Body of pancreas (tissue), 4 donors: ENCODE measurements around the gene DDT.

Source experiments
- POLR2A ChIP-seq, 3 donors: fragments of 450-650 bp; IDR thresholded peaks; one replicate each; pipeline ENCODE4 v1.6.1; 2016; ENCODE audit warnings: antibody characterized with exemption in 3 of 3, mild to moderate bottlenecking in 2 of 3
- TF ChIP-seq, protein P1 (sequence below), 7 experiments: fragments of 450-650 bp in 4 of 7; fragments of 200-600 bp in 3 of 7; sonication (generic) in 3 of 7; IDR thresholded peaks; one replicate each; pipeline ENCODE4 v1.5.1; 2016 to 2019; ENCODE audit warnings: antibody characterized with exemption in 7 of 7

DNA sequence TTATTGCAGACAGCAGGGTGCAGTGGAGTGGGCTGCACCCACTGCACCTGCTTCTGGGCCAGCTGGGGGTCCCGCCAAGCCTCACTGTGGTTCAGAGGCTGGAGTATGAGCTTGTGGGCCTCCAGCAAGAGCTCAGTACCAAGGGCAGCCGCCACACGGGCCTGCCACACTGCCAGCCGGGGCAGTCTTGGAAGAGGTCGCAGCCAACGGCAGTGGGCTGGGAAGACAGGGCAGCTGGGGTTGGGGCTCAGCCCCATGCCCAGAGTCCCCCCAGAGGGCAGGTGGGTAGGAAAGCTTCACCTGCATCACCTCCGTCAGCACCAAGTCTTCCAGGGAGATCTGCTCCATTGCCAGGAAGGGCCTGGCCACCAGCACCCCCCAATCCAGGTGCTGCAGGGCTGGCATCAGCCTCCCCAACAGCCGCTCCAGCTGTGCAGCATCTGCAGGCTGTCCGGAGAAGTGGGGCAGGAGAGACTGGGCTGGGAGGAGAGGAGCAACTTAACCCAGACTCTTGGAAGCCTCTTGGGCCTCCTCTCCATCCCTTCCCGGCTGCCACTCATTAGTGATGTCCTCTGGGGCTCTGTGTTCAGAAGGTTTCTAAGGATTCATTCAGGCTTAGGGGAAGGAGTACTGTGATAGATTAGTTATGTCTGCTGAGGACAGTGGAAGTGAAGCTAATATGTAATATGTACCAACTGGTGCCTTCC, 32.1 kb upstream of the DDT start:
- TF ChIP-seq, protein P1, sequence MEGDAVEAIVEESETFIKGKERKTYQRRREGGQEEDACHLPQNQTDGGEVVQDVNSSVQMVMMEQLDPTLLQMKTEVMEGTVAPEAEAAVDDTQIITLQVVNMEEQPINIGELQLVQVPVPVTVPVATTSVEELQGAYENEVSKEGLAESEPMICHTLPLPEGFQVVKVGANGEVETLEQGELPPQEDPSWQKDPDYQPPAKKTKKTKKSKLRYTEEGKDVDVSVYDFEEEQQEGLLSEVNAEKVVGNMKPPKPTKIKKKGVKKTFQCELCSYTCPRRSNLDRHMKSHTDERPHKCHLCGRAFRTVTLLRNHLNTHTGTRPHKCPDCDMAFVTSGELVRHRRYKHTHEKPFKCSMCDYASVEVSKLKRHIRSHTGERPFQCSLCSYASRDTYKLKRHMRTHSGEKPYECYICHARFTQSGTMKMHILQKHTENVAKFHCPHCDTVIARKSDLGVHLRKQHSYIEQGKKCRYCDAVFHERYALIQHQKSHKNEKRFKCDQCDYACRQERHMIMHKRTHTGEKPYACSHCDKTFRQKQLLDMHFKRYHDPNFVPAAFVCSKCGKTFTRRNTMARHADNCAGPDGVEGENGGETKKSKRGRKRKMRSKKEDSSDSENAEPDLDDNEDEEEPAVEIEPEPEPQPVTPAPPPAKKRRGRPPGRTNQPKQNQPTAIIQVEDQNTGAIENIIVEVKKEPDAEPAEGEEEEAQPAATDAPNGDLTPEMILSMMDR (IDR thresholded peaks at IDR 0.05), result no peak
- no peak for TF ChIP-seq POLR2A (IDR thresholded peaks at IDR 0.05)
